HCT116 (cell line): ENCODE results near the gene SUPT6H.

ENCODE experiments used
- ELF1 ChIP-seq: IDR thresholded peaks from 2 replicates; pipeline ENCODE4 v1.6.1; 2012; ENCODE audit warnings: low read depth, borderline replicate concordance
- EZH2phosphoT487 ChIP-seq: fragments of 200-600 bp; IDR thresholded peaks from 2 replicates; pipeline ENCODE4 v1.6.1; 2018; ENCODE audit warnings: antibody characterized with exemption, borderline replicate concordance
- JUND ChIP-seq: IDR thresholded peaks from 2 replicates; pipeline ENCODE4 v1.6.1; 2012
- POLR2AphosphoS5 ChIP-seq: IDR thresholded peaks from 2 replicates; pipeline ENCODE4 v1.6.1; 2011; ENCODE audit warnings: mild to moderate bottlenecking, low read depth, low read length, moderate library complexity
- SIN3A ChIP-seq: IDR thresholded peaks from 2 replicates; pipeline ENCODE4 v1.6.1; 2012; ENCODE audit warnings: low read depth
- TF ChIP-seq, protein P1 (sequence below), 3 experiments: fragments of 200-600 bp in 1 of 3; sonication (generic) in 1 of 3; IDR thresholded peaks in 2 of 3; conservative IDR thresholded peaks in 1 of 3; 2 replicates each; pipeline ENCODE4 v1.5.1; 2012 to 2017; ENCODE audit warnings: low read depth in 2 of 3, low read length in 2 of 3, antibody characterized with exemption in 1 of 3, borderline replicate concordance in 1 of 3, control low read depth in 1 of 3, mild to moderate bottlenecking in 1 of 3, mixed read lengths in 1 of 3, mixed run types in 1 of 3, moderate library complexity in 1 of 3; ENCODE audit not compliant: insufficient read depth in 1 of 3

DNA sequence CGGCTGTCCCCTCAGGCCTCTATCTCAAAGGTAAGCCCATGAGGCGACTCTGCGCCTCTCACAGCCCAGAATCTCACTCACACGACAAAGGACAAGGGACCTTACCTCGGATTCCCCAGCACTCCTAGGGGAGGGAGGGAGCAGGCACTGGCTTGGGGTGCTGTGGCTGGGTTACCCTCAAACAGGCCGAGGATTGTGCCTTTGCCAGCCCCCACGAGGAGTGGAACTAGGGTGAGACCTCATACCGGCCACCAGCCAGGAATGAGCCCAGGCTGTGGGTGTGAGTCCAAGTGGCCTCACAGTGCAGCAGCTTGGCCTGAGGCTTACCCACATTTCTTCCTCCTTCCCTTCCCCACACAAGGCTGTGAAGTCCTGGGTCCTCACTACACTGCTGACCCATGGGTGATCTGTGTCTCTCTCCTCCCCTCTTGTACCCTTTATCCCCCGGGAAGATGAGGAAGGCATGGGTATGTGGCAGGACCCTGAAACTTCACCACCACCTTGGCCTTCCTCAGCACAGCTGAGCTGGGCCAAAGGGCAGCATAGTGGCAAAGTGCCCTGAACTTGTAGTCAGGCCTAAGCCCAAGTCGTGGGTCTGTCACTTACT lies 43.8 kb downstream of the SUPT6H start:
- TF ChIP-seq ELF1 (no peak), SIN3A (no peak), EZH2phosphoT487 (no peak), POLR2AphosphoS5 (no peak), JUND (no peak)
- TF ChIP-seq, protein P1, sequence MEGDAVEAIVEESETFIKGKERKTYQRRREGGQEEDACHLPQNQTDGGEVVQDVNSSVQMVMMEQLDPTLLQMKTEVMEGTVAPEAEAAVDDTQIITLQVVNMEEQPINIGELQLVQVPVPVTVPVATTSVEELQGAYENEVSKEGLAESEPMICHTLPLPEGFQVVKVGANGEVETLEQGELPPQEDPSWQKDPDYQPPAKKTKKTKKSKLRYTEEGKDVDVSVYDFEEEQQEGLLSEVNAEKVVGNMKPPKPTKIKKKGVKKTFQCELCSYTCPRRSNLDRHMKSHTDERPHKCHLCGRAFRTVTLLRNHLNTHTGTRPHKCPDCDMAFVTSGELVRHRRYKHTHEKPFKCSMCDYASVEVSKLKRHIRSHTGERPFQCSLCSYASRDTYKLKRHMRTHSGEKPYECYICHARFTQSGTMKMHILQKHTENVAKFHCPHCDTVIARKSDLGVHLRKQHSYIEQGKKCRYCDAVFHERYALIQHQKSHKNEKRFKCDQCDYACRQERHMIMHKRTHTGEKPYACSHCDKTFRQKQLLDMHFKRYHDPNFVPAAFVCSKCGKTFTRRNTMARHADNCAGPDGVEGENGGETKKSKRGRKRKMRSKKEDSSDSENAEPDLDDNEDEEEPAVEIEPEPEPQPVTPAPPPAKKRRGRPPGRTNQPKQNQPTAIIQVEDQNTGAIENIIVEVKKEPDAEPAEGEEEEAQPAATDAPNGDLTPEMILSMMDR (IDR thresholded peaks at IDR 0.05 in 2 of 3, conservative IDR thresholded peaks at IDR 0.05 in 1 of 3; ENCODE audit: borderline replicate concordance in 1 of 3, insufficient read depth in 1 of 3, low read depth in 2 of 3, low read length in 2 of 3): no peak
